ENCODE data around the gene SLC35A1. TPM values are rescaled to one million over a fixed set of nuclear protein-coding genes. Genes with fewer than 3 reads are reported as not detected.

SLC35A1 gene
- total RNA-seq, 2 donors from 2014 or later = 10.4 to 10.9 TPM

- no peak overlapping the region for H3K4me3 ChIP-seq (ENCODE audit: low read length)
- no peaks in the 10 kb centered on the region for H3K9me3 ChIP-seq (ENCODE audit: control insufficient read depth, low read length)
- H3K4me1 ChIP-seq (ENCODE audit: control insufficient read depth, insufficient read depth, low read length) = no peaks in the 10 kb centered on the region
- H3K36me3 ChIP-seq (ENCODE audit: control insufficient read depth, insufficient read depth, low read length) = peaks cover 60% of the 10 kb centered on the region
- no peaks in the 10 kb centered on the region for H3K9me3 Mint-ChIP-seq
- H3K27me3 ChIP-seq (ENCODE audit: control insufficient read depth, insufficient read depth, low read length, poor library complexity, severe bottlenecking) = no peaks in the 10 kb centered on the region
- H3K27ac Mint-ChIP-seq = no peak overlapping the region
- no peak for DNase-seq
- H3K27ac ChIP-seq (ENCODE audit: low read depth, low read length) = no peak overlapping the region
- no peaks in the 10 kb centered on the region for H3K27me3 Mint-ChIP-seq (ENCODE audit: insufficient read depth)
- peaks cover 42% of the 10 kb centered on the region for H3K36me3 Mint-ChIP-seq (ENCODE audit: low read depth)
- H3K9ac ChIP-seq (ENCODE audit: extremely low read depth, low read length, poor library complexity, severe bottlenecking) = no peak overlapping the region
- TF ChIP-seq, protein P1, sequence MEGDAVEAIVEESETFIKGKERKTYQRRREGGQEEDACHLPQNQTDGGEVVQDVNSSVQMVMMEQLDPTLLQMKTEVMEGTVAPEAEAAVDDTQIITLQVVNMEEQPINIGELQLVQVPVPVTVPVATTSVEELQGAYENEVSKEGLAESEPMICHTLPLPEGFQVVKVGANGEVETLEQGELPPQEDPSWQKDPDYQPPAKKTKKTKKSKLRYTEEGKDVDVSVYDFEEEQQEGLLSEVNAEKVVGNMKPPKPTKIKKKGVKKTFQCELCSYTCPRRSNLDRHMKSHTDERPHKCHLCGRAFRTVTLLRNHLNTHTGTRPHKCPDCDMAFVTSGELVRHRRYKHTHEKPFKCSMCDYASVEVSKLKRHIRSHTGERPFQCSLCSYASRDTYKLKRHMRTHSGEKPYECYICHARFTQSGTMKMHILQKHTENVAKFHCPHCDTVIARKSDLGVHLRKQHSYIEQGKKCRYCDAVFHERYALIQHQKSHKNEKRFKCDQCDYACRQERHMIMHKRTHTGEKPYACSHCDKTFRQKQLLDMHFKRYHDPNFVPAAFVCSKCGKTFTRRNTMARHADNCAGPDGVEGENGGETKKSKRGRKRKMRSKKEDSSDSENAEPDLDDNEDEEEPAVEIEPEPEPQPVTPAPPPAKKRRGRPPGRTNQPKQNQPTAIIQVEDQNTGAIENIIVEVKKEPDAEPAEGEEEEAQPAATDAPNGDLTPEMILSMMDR (conservative IDR thresholded peaks at IDR 0.05) = no peak
- peaks cover 18% of the 10 kb centered on the region for H3K4me1 Mint-ChIP-seq
- no peak overlapping the region for H3K4me3 Mint-ChIP-seq
Observed at GRCh38 chr6:87555506-87555905, 82.7 kb downstream of the SLC35A1 start.

- H3K4me3 Mint-ChIP-seq = no peak overlapping the region
- DNase-seq = no peak
- no peak overlapping the region for H3K9ac ChIP-seq (ENCODE audit: extremely low read depth, low read length, poor library complexity, severe bottlenecking)
- H3K27me3 ChIP-seq (ENCODE audit: control insufficient read depth, insufficient read depth, low read length, poor library complexity, severe bottlenecking) = no peaks in the 10 kb centered on the region
- TF ChIP-seq, protein P1 (conservative IDR thresholded peaks at IDR 0.05) = no peak
- no peak overlapping the region for H3K27ac Mint-ChIP-seq
- peaks cover 50% of the 10 kb centered on the region for H3K36me3 Mint-ChIP-seq (ENCODE audit: low read depth)
- peaks cover 75% of the 10 kb centered on the region for H3K36me3 ChIP-seq (ENCODE audit: control insufficient read depth, insufficient read depth, low read length)
- no peak overlapping the region for H3K27ac ChIP-seq (ENCODE audit: low read depth, low read length)
- no peak overlapping the region for H3K4me3 ChIP-seq (ENCODE audit: low read length)
- H3K9me3 ChIP-seq (ENCODE audit: control insufficient read depth, low read length) = no peaks in the 10 kb centered on the region
- peaks cover 3% of the 10 kb centered on the region for H3K4me1 Mint-ChIP-seq
- H3K27me3 Mint-ChIP-seq (ENCODE audit: insufficient read depth) = no peaks in the 10 kb centered on the region
- H3K4me1 ChIP-seq (ENCODE audit: control insufficient read depth, insufficient read depth, low read length) = no peaks in the 10 kb centered on the region
- H3K9me3 Mint-ChIP-seq = no peaks in the 10 kb centered on the region
Observed at GRCh38 chr6:87558446-87558845, 85.7 kb downstream of the SLC35A1 start.

DNA sequence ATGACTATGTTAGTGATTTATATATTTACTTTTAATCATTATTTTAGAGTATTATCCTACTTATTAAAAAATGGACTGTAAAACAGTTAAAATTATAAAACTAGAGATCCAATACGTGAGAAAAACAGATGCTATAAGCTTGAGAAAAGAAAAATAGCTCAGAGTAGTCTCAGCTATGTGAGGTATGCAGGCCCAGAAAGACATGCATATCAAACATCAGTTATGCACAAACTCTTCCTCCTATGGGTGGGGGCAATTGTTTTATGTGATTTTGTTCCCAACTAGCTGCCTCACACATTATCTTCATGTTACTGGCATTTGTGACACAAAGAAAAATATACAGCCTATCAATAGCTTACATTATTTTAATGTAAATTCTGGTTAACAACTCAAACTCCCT is 88.2 kb downstream of the SLC35A1 start:
- no peak overlapping the region for H3K4me3 ChIP-seq (ENCODE audit: low read length)
- Mint-ChIP-seq H3K36me3 (ENCODE audit: low read depth) (peaks cover 48% of the 10 kb centered on the region), H3K4me3 (no peak overlapping the region), H3K27ac (no peak overlapping the region), H3K9me3 (no peaks in the 10 kb centered on the region), H3K27me3 (ENCODE audit: insufficient read depth) (no peaks in the 10 kb centered on the region), H3K4me1 (no peaks in the 10 kb centered on the region)
- no peaks in the 10 kb centered on the region for H3K9me3 ChIP-seq (ENCODE audit: control insufficient read depth, low read length)
- H3K27me3 ChIP-seq (ENCODE audit: control insufficient read depth, insufficient read depth, low read length, poor library complexity, severe bottlenecking) = no peaks in the 10 kb centered on the region
- 100% methylated on average over 1 of the region's 1 CpG; no CpG with 5 or more reads in 1 of the 2 experiments for WGBS, 2 experiments (ENCODE audit: insufficient coverage in 1 of 2, insufficient read length in 1 of 2)
- H3K9ac ChIP-seq (ENCODE audit: extremely low read depth, low read length, poor library complexity, severe bottlenecking) = no peak overlapping the region
- peaks cover 68% of the 10 kb centered on the region for H3K36me3 ChIP-seq (ENCODE audit: control insufficient read depth, insufficient read depth, low read length)
- H3K4me1 ChIP-seq (ENCODE audit: control insufficient read depth, insufficient read depth, low read length) = no peaks in the 10 kb centered on the region
- no peak for DNase-seq
- TF ChIP-seq, protein P1 (conservative IDR thresholded peaks at IDR 0.05) = no peak
- H3K27ac ChIP-seq (ENCODE audit: low read depth, low read length) = no peak overlapping the region

Other genes starting within 250 kb of the SLC35A1 start
- gene SMIM8, start 150.4 kb upstream of the SLC35A1 start, total RNA-seq = 10 to 100 TPM; 11.6 to 13.3 TPM
- 1 to 10 TPM in 1 of 2 donors, not detected in 1; 1.1 TPM for gene GJB7, start 143.7 kb upstream of the SLC35A1 start, total RNA-seq
- gene C6orf163, start 128.2 kb upstream of the SLC35A1 start, total RNA-seq = 1 to 10 TPM; 4.5 to 5.2 TPM
- under 1 TPM; 0.22 to 0.29 TPM for gene CFAP206, start 65.0 kb upstream of the SLC35A1 start, total RNA-seq
- gene RARS2, start 117.0 kb downstream of the SLC35A1 start, total RNA-seq = 10 to 100 TPM; 49.7 to 57.0 TPM
- gene ORC3, start 117.2 kb downstream of the SLC35A1 start, total RNA-seq = 10 to 100 TPM; 48.3 to 62.4 TPM
- 10 to 100 TPM; 70.4 to 73.5 TPM for gene AKIRIN2, start 229.3 kb downstream of the SLC35A1 start, total RNA-seq